Testis (tissue), 3 donors: ENCODE measurements around the gene EGFL8. TPM values are rescaled to one million over a fixed set of nuclear protein-coding genes. Genes with fewer than 3 reads are reported as not detected.

ENCODE experiments used
- DNase-seq: peaks from one replicate; pipeline ENCODE4 v3.0.0-alpha.2; 2019
- H3K27ac ChIP-seq, 2 donors: fragments of 200-600 bp; sonication (generic); one replicate each; pipeline ENCODE4 v1.5.1; 2019
- H3K27me3 ChIP-seq: fragments of 200-600 bp; sonication (generic); one replicate; pipeline ENCODE4 v1.5.1; 2019
- H3K36me3 ChIP-seq: fragments of 200-600 bp; sonication (generic); one replicate; pipeline ENCODE4 v1.5.1; 2017; ENCODE audit warnings: low read depth; ENCODE audit errors: missing control alignments
- H3K4me1 ChIP-seq: fragments of 200-600 bp; sonication (generic); one replicate; pipeline ENCODE4 v1.5.1; 2019
- H3K4me3 ChIP-seq, 2 donors: fragments of 200-600 bp; sonication (generic); one replicate each; pipeline ENCODE4 v1.5.1; 2017 to 2019
- H3K9me3 ChIP-seq: fragments of 200-600 bp; sonication (generic); one replicate; pipeline ENCODE4 v1.5.1; 2017
- CTCF ChIP-seq, 3 experiments: fragments of 450-650 bp in 2 of 3; fragments of 200-600 bp in 1 of 3; sonication (generic) in 1 of 3; IDR thresholded peaks; one replicate each; pipeline ENCODE4 v1.5.1; 2016 to 2019; ENCODE audit warnings: antibody characterized with exemption in 3 of 3, mild to moderate bottlenecking in 2 of 3, moderate library complexity in 1 of 3
- POLR2A ChIP-seq: fragments of 450-650 bp; IDR thresholded peaks from one replicate; pipeline ENCODE4 v1.6.1; 2017; ENCODE audit warnings: antibody characterized with exemption, mild to moderate bottlenecking, moderate library complexity
- WGBS, 2 donors: methylation state at CpG; one replicate each; pipeline ENCODE4 v1.1.5; 2018; 5-methylcytosine and 5-hydroxymethylcytosine counted together
- intact Hi-C: fragments of 100-400 bp; cut with DNase I; formaldehyde crosslinking; loops from one replicate; pipeline ENCODE4 v1.15.1; 2023; ENCODE audit warnings: low total_unique reads
- polyA plus RNA-seq: library from polyadenylated mRNA; stranded (reverse); fragments of 350-450 nt; fragmentation: Illumina TruSeq; extraction: RNeasy Lipid Tissue Mini Kit (QIAGEN cat#74804); gene quantifications from one replicate; pipeline ENCODE4 v1.2.3, GENCODE V29; 2014; ENCODE audit warnings: low read depth, low replicate concordance; ENCODE audit not compliant: insufficient read depth
- total RNA-seq, 2 donors: library from RNA; depleted of rRNA; stranded (reverse); fragments of >200 nt; gene quantifications; one replicate each; pipeline ENCODE4 v1.2.3, GENCODE V29; 2016

Gene EGFL8
- total and polyA plus RNA-seq, 3 donors from 2014 or later = 13.9 to 25.7 (median 24.3) TPM

DNA sequence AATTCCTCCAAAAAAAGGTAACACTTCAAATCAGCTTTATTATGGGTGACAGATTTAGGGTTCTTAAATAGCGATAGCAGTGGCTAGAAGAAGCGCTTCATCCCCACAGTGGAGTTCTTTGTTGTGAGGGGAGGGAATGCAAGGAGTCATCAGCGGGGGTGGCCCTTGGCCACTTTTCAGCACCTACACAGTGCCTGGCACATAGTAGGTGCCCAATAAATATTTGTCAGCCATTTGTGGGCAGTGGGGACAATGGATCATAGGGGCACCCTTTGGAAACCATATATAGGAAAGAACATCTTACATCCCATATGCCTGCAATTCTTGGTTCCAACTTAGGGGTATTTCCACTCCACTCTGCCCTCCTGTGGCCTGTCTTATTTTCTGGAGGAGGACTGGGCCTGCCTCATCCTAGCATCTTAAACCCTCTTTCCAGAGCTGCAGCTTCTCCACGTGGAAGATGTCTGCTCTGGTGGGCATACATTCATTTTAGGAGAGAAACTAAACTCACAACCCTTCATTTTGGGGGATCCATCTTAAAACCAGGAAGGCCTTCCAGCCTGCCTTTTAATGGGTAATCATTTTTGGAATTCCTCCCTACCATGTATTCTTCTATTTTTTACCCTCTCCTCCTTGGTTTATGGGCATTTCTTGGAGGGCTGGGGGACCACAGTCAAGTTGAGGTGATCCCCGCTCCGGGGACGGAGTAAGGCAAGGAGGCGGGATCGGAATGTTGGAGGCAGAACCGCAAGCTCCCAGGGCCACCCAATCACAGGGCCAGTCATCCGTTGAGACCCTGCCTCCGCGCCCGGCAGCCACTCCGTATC is 30.6 kb downstream of the EGFL8 start:
- Histone ChIP-seq H3K36me3 (no peaks in the 10 kb centered on the region), H3K27me3 (no peaks in the 10 kb centered on the region), H3K4me3 (peak overlapping the region; percentile 87 to 99), H3K27ac (peak overlapping the region; percentile 100), H3K9me3 (no peaks in the 10 kb centered on the region), H3K4me1 (peaks cover 31% of the 10 kb centered on the region)
- DNase-seq = peak; percentile 43
- intact Hi-C loops = no loop called here
- peak; percentile 41 to 74 (median 53) for TF ChIP-seq CTCF (IDR thresholded peaks at IDR 0.05)
- TF ChIP-seq POLR2A = peak; percentile 97
- 13 to 14% methylated on average over 15 of the region's 15 CpGs for WGBS, 2 donors

- Histone ChIP-seq H3K4me3 (peak overlapping the region; percentile 87 to 99), H3K27me3 (no peaks in the 10 kb centered on the region), H3K9me3 (no peaks in the 10 kb centered on the region), H3K27ac (peak overlapping the region; percentile 100), H3K36me3 (no peaks in the 10 kb centered on the region), H3K4me1 (peaks cover 28% of the 10 kb centered on the region)
- WGBS, 2 donors = 0 to 2% methylated on average over 10 to 15 of the region's 25 CpGs
- intact Hi-C loops = no loop called here
- peak; percentile 100 for DNase-seq
- TF ChIP-seq POLR2A (no peak), CTCF (IDR thresholded peaks at IDR 0.05) (peak in 2 of 3 experiments; percentile 74 to 83)
Observed at GRCh38 chr6:32195652-32195901, 31.2 kb downstream of the EGFL8 start.

GRCh38 chr6:32195902-32196681 is 31.7 kb downstream of the EGFL8 start:
- Histone ChIP-seq H3K27me3 (no peaks in the 10 kb centered on the region), H3K36me3 (no peaks in the 10 kb centered on the region), H3K4me3 (peak overlapping the region; percentile 87 to 99), H3K27ac (peak overlapping the region; percentile 100), H3K4me1 (peaks cover 23% of the 10 kb centered on the region), H3K9me3 (no peaks in the 10 kb centered on the region)
- WGBS, 2 donors = 0% methylated on average over 15 to 57 of the region's 58 CpGs
- DNase-seq = peak; percentile 97
- TF ChIP-seq CTCF (IDR thresholded peaks at IDR 0.05) (no peak), POLR2A (peak; percentile 98)
- intact Hi-C loops = no loop called here

GRCh38 chr6:32196682-32197616 is 32.6 kb downstream of the EGFL8 start:
- Histone ChIP-seq H3K27ac (peak overlapping the region; percentile 100), H3K4me1 (peaks cover 20% of the 10 kb centered on the region), H3K27me3 (no peaks in the 10 kb centered on the region), H3K36me3 (no peaks in the 10 kb centered on the region), H3K4me3 (peak overlapping the region; percentile 87 to 99), H3K9me3 (no peaks in the 10 kb centered on the region)
- DNase-seq = peak; percentile 48
- WGBS, 2 donors = 6 to 10% methylated on average over 19 to 28 of the region's 28 CpGs
- intact Hi-C loops = no loop called here
- no peak for TF ChIP-seq CTCF (IDR thresholded peaks at IDR 0.05)
- no peak for TF ChIP-seq POLR2A
